Omental fat pad (tissue), 4 donors: ENCODE results near the gene ZFP42. TPM values are rescaled to one million over a fixed set of nuclear protein-coding genes. Genes with fewer than 3 reads are reported as not detected.

Experiments
- ATAC-seq: fragments of 150-250 bp; one replicate; pipeline ENCODE4 v1.9.1; 2016; ENCODE audit warnings: mild to moderate bottlenecking, moderate library complexity; ENCODE audit not compliant: low FRiP score
- DNase-seq: peaks from one replicate; pipeline ENCODE4 v3.0.0-alpha.2; 2019; ENCODE audit warnings: low spot score
- CTCF ChIP-seq, 3 donors: fragments of 450-650 bp; IDR thresholded peaks; one replicate each; pipeline ENCODE4 v1.5.1; 2016 to 2017; ENCODE audit warnings: antibody characterized with exemption in 3 of 3, mild to moderate bottlenecking in 3 of 3, moderate library complexity in 2 of 3
- total RNA-seq, 4 donors: library from RNA; depleted of rRNA; stranded (reverse); fragments of >200 nt; gene quantifications; one replicate each; pipeline ENCODE4 v1.1.0, GENCODE V29; 2016

The ZFP42 gene
- total RNA-seq, 4 donors from 2014 or later = 0.24 to 0.46 TPM; not detected in 2

GRCh38 chr4:188046657-188047056 lies 51.1 kb downstream of the ZFP42 start:
- ATAC-seq (no peak), DNase-seq (no peak)
- TF ChIP-seq CTCF (IDR thresholded peaks at IDR 0.05) = no peak

DNA sequence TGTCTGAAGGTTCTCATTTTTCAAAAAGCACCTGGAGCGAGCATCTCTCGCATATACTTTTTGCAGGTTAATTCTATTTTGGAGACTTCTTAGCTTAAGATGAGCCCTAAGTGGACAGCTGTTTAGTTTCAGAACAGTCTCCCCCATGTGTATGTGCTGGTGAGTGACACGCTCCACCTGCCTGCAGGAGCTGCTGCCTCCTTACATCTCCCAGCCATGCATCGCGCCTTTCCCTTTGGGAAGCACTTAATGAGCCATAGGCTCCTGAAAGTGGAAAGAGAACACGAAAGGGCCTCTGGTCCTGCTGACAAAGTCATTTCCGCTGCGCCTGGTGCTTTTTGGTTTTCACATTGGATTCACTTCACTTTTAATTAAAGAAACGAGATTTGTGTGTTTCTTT lies 57.7 kb downstream of the ZFP42 start:
- ATAC-seq (no peak), DNase-seq (no peak)
- no peak for TF ChIP-seq CTCF (IDR thresholded peaks at IDR 0.05)

Other genes starting within 250 kb of the ZFP42 start
- gene TRIML2, start 113.8 kb downstream of the ZFP42 start, total RNA-seq = not detected
- not detected for gene TRIML1, start 143.7 kb downstream of the ZFP42 start, total RNA-seq